ENCODE results near the gene RIOK3. TPM values are rescaled to one million over a fixed set of nuclear protein-coding genes. Genes with fewer than 3 reads are reported as not detected.

Gene RIOK3
- polyA plus RNA-seq, 2 of the 4 experiments (the other 2 are of a cell fraction) = 25.3 to 43.3 TPM

DNA sequence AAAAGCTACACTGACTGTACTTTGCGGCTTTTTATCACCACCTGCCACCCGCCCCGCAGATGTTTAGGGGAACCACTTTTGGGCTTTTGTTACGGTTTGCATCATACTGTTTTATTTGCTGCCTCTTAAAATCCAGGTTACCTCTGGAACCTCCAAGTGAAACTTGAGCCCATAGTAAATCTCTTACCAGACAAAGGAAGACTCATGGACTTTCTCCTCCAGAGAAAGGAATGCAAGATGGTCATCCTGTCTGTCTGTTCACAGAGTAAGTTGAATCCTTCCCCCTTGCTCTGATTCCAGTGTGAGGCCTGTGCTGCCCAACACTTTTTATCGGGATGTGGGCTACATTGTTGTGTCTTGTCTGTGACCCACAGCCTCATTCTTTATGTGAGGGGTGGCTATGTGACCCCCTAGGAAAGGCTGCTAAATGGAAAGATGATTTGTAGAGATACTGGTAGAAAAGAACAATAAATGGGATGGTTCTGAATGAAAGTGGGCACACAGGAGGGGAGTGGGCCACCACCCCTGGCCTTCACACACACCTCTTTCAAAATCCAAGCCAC is 73.5 kb downstream of the RIOK3 start:
- 0 out of 6 replicates have a peak overlapping the region, but pooled peaks of 1 of the 2 experiments have one; percentile 21 for H3K27ac ChIP-seq
- H3K4me3 ChIP-seq = no peak overlapping the region
- ChIA-PET CTCF (interaction anchor here (0.9 to 2.4 kb wide), 2 partner anchors 10 to 176 kb away, joined by 3 to 9 read pairs; no protein-coding TSS in a partner anchor), POLR2A (no interaction called here)
- peaks cover 37% of the 10 kb centered on the region for H3K4me1 ChIP-seq
- DNase-seq (ENCODE audit: low read depth in 1 of 2, low spot score in 1 of 2) (no peak), FAIRE-seq (no peak), ATAC-seq (peak in 1 of 2 experiments; percentile 11; a peak in 1 of 6 replicates)
- H3K9me3 ChIP-seq = no peaks in the 10 kb centered on the region
- TF ChIP-seq HDAC2 (IDR thresholded peaks at IDR 0.05) (no peak), EHMT2 (IDR thresholded peaks at IDR 0.05; ENCODE audit: low read depth) (no peak), TFCP2L1 (CRISPR knock-in tag; IDR thresholded peaks at IDR 0.05) (no peak), JUN (IDR thresholded peaks at IDR 0.05) (no peak; a peak in 1 of 5 replicates), SREBF2 (IDR thresholded peaks at IDR 0.05) (no peak), ZNF302 (CRISPR knock-in tag; IDR thresholded peaks at IDR 0.05) (no peak), EHF (CRISPR knock-in tag; IDR thresholded peaks at IDR 0.05) (no peak), JUNB (IDR thresholded peaks at IDR 0.05) (no peak), CBX8 (IDR thresholded peaks at IDR 0.05) (no peak), SMC3 (IDR thresholded peaks at IDR 0.05) (no peak)
- TF ChIP-seq, protein P1, sequence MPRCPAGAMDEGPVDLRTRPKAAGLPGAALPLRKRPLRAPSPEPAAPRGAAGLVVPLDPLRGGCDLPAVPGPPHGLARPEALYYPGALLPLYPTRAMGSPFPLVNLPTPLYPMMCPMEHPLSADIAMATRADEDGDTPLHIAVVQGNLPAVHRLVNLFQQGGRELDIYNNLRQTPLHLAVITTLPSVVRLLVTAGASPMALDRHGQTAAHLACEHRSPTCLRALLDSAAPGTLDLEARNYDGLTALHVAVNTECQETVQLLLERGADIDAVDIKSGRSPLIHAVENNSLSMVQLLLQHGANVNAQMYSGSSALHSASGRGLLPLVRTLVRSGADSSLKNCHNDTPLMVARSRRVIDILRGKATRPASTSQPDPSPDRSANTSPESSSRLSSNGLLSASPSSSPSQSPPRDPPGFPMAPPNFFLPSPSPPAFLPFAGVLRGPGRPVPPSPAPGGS (IDR thresholded peaks at IDR 0.05) = no peak
- WGBS (ENCODE audit: missing lambda C conversion rate) = 87% methylated on average over 5 of the region's 5 CpGs
- H3K4me2 ChIP-seq = no peak overlapping the region

DNA sequence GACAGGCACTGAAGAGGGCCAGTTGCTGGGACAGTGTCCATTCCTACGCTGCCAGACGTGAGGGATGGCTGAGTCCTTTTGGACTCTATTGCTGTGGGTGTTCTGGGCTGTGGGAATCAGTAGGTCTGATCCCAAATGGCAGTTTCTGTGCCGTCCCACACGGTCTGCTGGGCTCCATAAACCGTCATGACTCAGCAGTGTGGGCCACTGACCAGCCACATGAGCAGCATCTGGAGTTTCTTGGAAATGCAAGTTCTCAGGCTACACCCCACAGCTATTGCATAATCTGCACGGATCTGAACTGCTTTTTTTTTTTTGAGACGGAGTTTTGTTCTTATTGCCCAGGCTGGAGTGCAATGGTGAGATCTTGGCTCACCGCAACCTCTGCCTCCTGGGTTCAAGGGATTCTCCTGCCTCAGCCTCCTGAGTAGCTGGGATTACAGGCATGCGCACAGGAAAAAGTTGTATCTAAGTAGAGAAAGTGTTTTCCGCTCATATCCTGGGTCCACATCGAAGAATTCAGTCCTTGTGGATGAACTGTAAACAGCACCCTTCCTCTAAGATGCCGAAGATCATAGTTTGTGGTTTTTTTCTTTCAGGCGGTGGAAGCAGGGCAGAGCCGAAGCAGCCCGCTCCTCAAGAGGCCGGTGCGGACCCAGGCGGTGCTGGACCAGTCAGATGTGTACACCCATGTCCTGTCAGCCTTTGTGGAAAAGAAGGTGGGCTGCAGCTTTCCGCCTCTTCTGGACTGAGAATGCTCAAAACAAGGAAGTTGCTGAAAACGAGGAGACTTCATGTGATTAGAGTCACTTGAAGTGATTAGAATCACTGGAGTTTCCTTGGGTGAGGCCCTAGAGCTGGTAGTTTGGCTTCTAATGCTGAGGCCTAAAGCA is 75.7 kb downstream of the RIOK3 start:
- no peak for DNase-seq (ENCODE audit: low read depth in 1 of 2, low spot score in 1 of 2)
- ATAC-seq = no peak
- Histone ChIP-seq H3K4me1 (peaks cover 31% of the 10 kb centered on the region), H3K4me3 (no peak overlapping the region), H3K4me2 (peak overlapping the region; percentile 51), H3K27ac (peak overlapping the region; percentile 56 to 84; a peak in 5 of 6 replicates), H3K9me3 (no peaks in the 10 kb centered on the region)
- ChIA-PET CTCF (interaction anchor here (2.4 kb wide), 1 partner anchor 12 kb away, joined by 9 read pairs; no protein-coding TSS in a partner anchor), POLR2A (no interaction called here)
- WGBS (ENCODE audit: missing lambda C conversion rate) = 79% methylated on average over 18 of the region's 20 CpGs
- TF ChIP-seq NR3C1 (IDR thresholded peaks at IDR 0.05) (no peak), FOXS1 (CRISPR knock-in tag; IDR thresholded peaks at IDR 0.05) (no peak), CEBPB (IDR thresholded peaks at IDR 0.05) (peak; percentile 32 to 71; a peak in 3 of 4 replicates), RARB (CRISPR knock-in tag; IDR thresholded peaks at IDR 0.05) (no peak), RNF2 (IDR thresholded peaks at IDR 0.05; ENCODE audit: borderline replicate concordance, low read depth) (no peak), MAFK (IDR thresholded peaks at IDR 0.05; ENCODE audit: partially characterized antibody) (no peak), MAZ (IDR thresholded peaks at IDR 0.05; ENCODE audit: borderline replicate concordance, low read depth, low read length) (no peak)
- FAIRE-seq = no peak

DNA sequence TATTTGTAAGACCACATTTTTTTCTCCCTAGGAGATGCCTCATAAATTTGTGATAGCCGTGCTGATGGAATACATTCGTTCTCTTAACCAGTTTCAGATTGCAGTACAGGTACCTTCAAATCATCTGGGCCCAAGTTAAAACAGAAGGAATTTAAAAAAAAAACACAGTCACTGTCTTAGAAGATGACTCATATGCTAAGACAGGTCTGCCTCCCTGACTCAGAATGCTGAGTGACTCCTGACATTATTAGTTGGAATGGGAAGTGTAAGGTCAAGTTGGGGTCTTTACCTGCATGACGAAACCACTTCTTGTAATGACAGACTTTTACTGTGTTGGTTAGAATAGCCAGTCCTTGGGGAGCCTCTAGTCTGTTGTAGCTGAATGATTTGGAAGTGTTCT is 76.5 kb downstream of the RIOK3 start:
- peak; percentile 54 to 64 for DNase-seq (ENCODE audit: low read depth in 1 of 2, low spot score in 1 of 2)
- H3K4me2 ChIP-seq = peak overlapping the region; percentile 51
- peak in 1 of 2 experiments; percentile 28; a peak in 1 of 4 replicates for TF ChIP-seq CEBPB (IDR thresholded peaks at IDR 0.05)
- peak; percentile 46; the same call in 1 of the 2 replicates for TF ChIP-seq FOSL2 (IDR thresholded peaks at IDR 0.05)
- peak; percentile 86 for TF ChIP-seq FOSL2 (CRISPR knock-in tag; IDR thresholded peaks at IDR 0.05)
- TF ChIP-seq CHD2 (IDR thresholded peaks at IDR 0.05; ENCODE audit: low read length, partially characterized antibody) = no peak
- peak overlapping the region; percentile 56 to 84; a peak in 5 of 6 replicates for H3K27ac ChIP-seq
- POLR2A ChIA-PET = no interaction called here
- 18% methylated on average over 3 of the region's 3 CpGs for WGBS (ENCODE audit: missing lambda C conversion rate)
- CTCF ChIA-PET = interaction anchor here (1.2 kb wide), 1 partner anchor 174 kb away, joined by 3 read pairs; no protein-coding TSS in a partner anchor
- H3K4me1 ChIP-seq = peaks cover 25% of the 10 kb centered on the region
- no peak overlapping the region for H3K4me3 ChIP-seq
- no peaks in the 10 kb centered on the region for H3K9me3 ChIP-seq
- FAIRE-seq = no peak
- peak; percentile 63 to 66; a peak in 5 of 6 replicates for ATAC-seq

All from A549 (cell line).